HG03469 (cell line): ENCODE data around the gene SMNDC1.

Experiments used
- ATAC-seq: cut with Tn5 transposase; IDR thresholded peaks from one replicate; pipeline ENCODE4 v1.9.1; 2021; ENCODE audit warnings: mild to moderate bottlenecking, moderate library complexity, moderate number of reproducible peaks; ENCODE audit not compliant: unreplicated experiment

SMNDC1 gene

GRCh38 chr10:110330675-110331074, 26.0 kb upstream of the SMNDC1 start:
- no peak for ATAC-seq

GRCh38 chr10:110327262-110327914, 22.7 kb upstream of the SMNDC1 start:
- no peak for ATAC-seq

GRCh38 chr10:110326351-110327032, 21.8 kb upstream of the SMNDC1 start:
- no peak for ATAC-seq

GRCh38 chr10:110324805-110325280, 20.1 kb upstream of the SMNDC1 start:
- ATAC-seq = peak; percentile 33

- ATAC-seq = no peak
These were observed 19.6 kb upstream of the SMNDC1 start for GRCh38 chr10:110324201-110324804.

- no peak for ATAC-seq
These were observed 18.8 kb upstream of the SMNDC1 start for GRCh38 chr10:110323503-110323902.

GRCh38 chr10:110321869-110322620, 17.3 kb upstream of the SMNDC1 start:
- ATAC-seq = no peak

- no peak for ATAC-seq
These were observed 13.4 kb upstream of the SMNDC1 start for GRCh38 chr10:110317866-110318850.

GRCh38 chr10:110313674-110314073, 9.0 kb upstream of the SMNDC1 start:
- no peak for ATAC-seq

- no peak for ATAC-seq
These were observed 7.5 kb upstream of the SMNDC1 start for GRCh38 chr10:110312206-110312605.

GRCh38 chr10:110311357-110311949, 6.7 kb upstream of the SMNDC1 start:
- ATAC-seq = no peak

- no peak for ATAC-seq
These were observed 6.0 kb upstream of the SMNDC1 start for GRCh38 chr10:110310741-110311140.

GRCh38 chr10:110307805-110308204, 3.1 kb upstream of the SMNDC1 start:
- no peak for ATAC-seq

GRCh38 chr10:110306452-110306768, 1.7 kb upstream of the SMNDC1 start:
- no peak for ATAC-seq

- ATAC-seq = peak; percentile 45
These were observed 1.2 kb upstream of the SMNDC1 start for GRCh38 chr10:110305767-110306451.

GRCh38 chr10:110304394-110304779, 333 bp downstream of the SMNDC1 start:
- peak; percentile 19 for ATAC-seq

- ATAC-seq = no peak
These were observed 1.0 kb downstream of the SMNDC1 start for GRCh38 chr10:110303681-110304080.

- no peak for ATAC-seq
These were observed 4.2 kb downstream of the SMNDC1 start for GRCh38 chr10:110300486-110300986.

GRCh38 chr10:110296966-110297365, 7.8 kb downstream of the SMNDC1 start:
- no peak for ATAC-seq
